Endothelial cell of umbilical vein (primary cell): ENCODE results near the gene HIVEP3.

Experiments used
- CTCF ChIP-seq, 2 donors: IDR thresholded peaks; 1 replicate in 1 of 2; 2 replicates in 1 of 2; pipeline ENCODE4 v1.5.1; 2011; ENCODE audit warnings: low read length in 2 of 2, mild to moderate bottlenecking in 2 of 2, moderate library complexity in 2 of 2, control low read depth in 1 of 2, inconsistent platforms in 1 of 2, low read depth in 1 of 2; ENCODE audit not compliant: insufficient read depth in 1 of 2; ENCODE audit errors: extremely low read depth in 1 of 2
- EZH2 ChIP-seq: IDR thresholded peaks from 2 replicates; pipeline ENCODE4 v1.6.1; 2012; ENCODE audit warnings: borderline replicate concordance, low read depth, mild to moderate bottlenecking, moderate library complexity, low read length, inconsistent platforms; ENCODE audit not compliant: severe bottlenecking
- FOS ChIP-seq: IDR thresholded peaks from 2 replicates; pipeline ENCODE4 v1.6.1; 2011; ENCODE audit warnings: mild to moderate bottlenecking, low read length, moderate library complexity, borderline replicate concordance; ENCODE audit not compliant: insufficient read depth
- GATA2 ChIP-seq: IDR thresholded peaks from 2 replicates; pipeline ENCODE4 v1.7.0; 2011; ENCODE audit warnings: low read depth, mild to moderate bottlenecking, moderate library complexity, mixed read lengths, low read length; ENCODE audit not compliant: insufficient read length, insufficient read depth
- JUN ChIP-seq: IDR thresholded peaks from 2 replicates; pipeline ENCODE4 v1.6.1; 2011; ENCODE audit warnings: borderline replicate concordance, low read depth; ENCODE audit not compliant: insufficient read length, insufficient read depth
- MAX ChIP-seq: IDR thresholded peaks from 2 replicates; pipeline ENCODE4 v1.6.1; 2011; ENCODE audit not compliant: insufficient read depth, insufficient read length
- MYC ChIP-seq: IDR thresholded peaks from one replicate; pipeline ENCODE4 v1.6.1; 2011; ENCODE audit warnings: mild to moderate bottlenecking, low read depth, low read length
- POLR2A ChIP-seq: IDR thresholded peaks from 2 replicates; pipeline ENCODE4 v1.6.1; 2012; ENCODE audit warnings: low read depth, mild to moderate bottlenecking, control low read depth, low read length
- POLR2AphosphoS5 ChIP-seq: IDR thresholded peaks from 2 replicates; pipeline ENCODE4 v1.6.1; 2012; ENCODE audit warnings: low read depth, mild to moderate bottlenecking, control low read depth, low read length, moderate library complexity; ENCODE audit not compliant: insufficient read depth

DNA sequence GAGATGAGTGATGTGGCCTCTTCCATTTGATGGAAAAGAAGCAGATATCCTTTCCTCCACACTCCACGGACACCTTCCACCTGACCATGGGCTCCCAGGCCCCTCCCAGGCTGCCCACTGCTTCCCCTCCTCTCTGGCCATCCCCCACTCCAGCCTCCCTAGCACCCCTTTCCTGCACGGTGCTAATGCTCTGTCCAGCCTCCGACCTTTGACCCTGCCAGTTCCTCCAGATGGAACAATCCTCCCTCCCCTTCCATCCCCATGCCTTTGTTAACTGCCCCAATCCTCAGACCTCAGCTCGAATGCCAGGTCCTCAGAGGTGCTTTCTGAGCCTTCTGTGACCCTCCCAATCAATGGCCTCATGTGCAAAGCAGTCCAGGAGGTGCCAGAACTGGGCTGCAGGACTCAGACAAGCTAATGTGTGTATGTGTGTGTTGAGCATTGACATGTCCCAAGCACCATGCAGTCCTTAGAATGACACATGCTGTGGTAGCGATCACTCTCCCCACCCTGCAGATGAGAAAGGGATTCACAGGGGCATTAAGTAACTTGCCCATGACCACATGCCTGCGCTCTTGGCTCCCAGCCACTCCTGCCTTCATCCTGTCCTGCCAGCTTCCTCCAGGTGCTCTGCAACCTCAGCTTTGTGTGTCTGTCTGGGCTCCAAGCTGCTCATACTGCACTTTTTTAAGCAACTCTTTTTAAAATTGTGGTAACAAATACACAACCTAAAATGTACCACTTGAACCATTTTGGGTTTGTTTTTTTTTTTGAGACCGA is 370.8 kb downstream of the HIVEP3 start:
- TF ChIP-seq POLR2AphosphoS5 (no peak), CTCF (IDR thresholded peaks at IDR 0.05; ENCODE audit: extremely low read depth in 1 of 2, insufficient read depth in 1 of 2, low read depth in 1 of 2, low read length in 2 of 2) (no peak), POLR2A (no peak), JUN (no peak), MAX (no peak), EZH2 (no peak), GATA2 (no peak), MYC (no peak), FOS (no peak)
